Esophagus squamous epithelium (tissue), 4 donors: ENCODE measurements around the gene ERC2.

Experiments used
- POLR2A ChIP-seq, 4 donors: fragments of 450-650 bp; IDR thresholded peaks; one replicate each; pipeline ENCODE4 v1.6.1; 2017; ENCODE audit warnings: antibody characterized with exemption in 4 of 4, mild to moderate bottlenecking in 4 of 4, moderate library complexity in 3 of 4
- TF ChIP-seq, protein P1 (sequence below), 6 experiments: fragments of 450-650 bp in 4 of 6; fragments of 200-600 bp in 2 of 6; sonication (generic) in 2 of 6; IDR thresholded peaks; one replicate each; pipeline ENCODE4 v1.5.1; 2016 to 2019; ENCODE audit warnings: antibody characterized with exemption in 6 of 6, mild to moderate bottlenecking in 4 of 6, moderate library complexity in 4 of 6

DNA sequence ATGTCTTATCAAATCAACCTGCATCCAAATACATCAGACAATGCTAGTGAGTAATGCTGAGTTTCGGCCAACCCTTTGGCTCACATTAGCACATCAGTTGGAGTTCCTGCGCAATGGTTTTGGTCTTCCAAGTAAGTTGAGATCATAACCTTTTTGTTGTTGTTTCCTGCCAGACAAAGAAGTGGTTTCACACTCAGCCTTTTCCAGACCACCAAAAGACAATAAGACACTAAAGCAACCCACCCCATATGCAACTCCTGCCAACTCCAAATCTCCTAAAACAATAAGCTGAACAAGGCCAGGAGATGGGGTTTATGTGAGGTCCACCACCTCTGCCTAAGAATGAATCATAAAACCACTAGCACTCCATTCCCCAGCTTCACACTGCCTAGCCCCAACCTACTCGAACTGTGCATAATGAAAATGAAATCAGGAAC lies 177.0 kb downstream of the ERC2 start:
- TF ChIP-seq, protein P1, sequence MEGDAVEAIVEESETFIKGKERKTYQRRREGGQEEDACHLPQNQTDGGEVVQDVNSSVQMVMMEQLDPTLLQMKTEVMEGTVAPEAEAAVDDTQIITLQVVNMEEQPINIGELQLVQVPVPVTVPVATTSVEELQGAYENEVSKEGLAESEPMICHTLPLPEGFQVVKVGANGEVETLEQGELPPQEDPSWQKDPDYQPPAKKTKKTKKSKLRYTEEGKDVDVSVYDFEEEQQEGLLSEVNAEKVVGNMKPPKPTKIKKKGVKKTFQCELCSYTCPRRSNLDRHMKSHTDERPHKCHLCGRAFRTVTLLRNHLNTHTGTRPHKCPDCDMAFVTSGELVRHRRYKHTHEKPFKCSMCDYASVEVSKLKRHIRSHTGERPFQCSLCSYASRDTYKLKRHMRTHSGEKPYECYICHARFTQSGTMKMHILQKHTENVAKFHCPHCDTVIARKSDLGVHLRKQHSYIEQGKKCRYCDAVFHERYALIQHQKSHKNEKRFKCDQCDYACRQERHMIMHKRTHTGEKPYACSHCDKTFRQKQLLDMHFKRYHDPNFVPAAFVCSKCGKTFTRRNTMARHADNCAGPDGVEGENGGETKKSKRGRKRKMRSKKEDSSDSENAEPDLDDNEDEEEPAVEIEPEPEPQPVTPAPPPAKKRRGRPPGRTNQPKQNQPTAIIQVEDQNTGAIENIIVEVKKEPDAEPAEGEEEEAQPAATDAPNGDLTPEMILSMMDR (IDR thresholded peaks at IDR 0.05), result no peak
- no peak for TF ChIP-seq POLR2A (IDR thresholded peaks at IDR 0.05)
